Stimulated activated naive CD8-positive, alpha-beta T cell treated with anti-CD3 and anti-CD28 coated beads, Interleukin-15, amount 100 ng/mL, for 72 hours (primary cell): Measurements from ENCODE around the gene BCL2.
A peak's percentile ranks its signal among the peaks of the same experiment; 100 is the strongest.

Experiments
- ATAC-seq: fragments of 150-1000 bp; cut with Tn5 transposase; 2 replicates; pipeline ENCODE4 v1.10.0; 2021; ENCODE audit warnings: mild to moderate bottlenecking, moderate library complexity
- DNase-seq, 2 donors: peaks; one replicate each; pipeline ENCODE4 v3.0.0; 2021 to 2022
- H3K27ac Mint-ChIP-seq, 2 donors: one replicate each; pipeline ENCODE4 v1.8.0; 2022; ENCODE audit warnings: mild to moderate bottlenecking in 2 of 2, mixed read lengths in 2 of 2, moderate library complexity in 2 of 2
- H3K27me3 Mint-ChIP-seq: one replicate; pipeline ENCODE4 v1.8.0; 2022; ENCODE audit warnings: mixed read lengths
- H3K4me1 Mint-ChIP-seq: one replicate; pipeline ENCODE4 v1.8.0; 2022; ENCODE audit warnings: mild to moderate bottlenecking, mixed read lengths
- H3K4me3 Mint-ChIP-seq, 2 donors: one replicate each; pipeline ENCODE4 v1.8.0; 2022; ENCODE audit warnings: mild to moderate bottlenecking in 2 of 2, mixed read lengths in 2 of 2, moderate library complexity in 1 of 2
- H3K9me3 Mint-ChIP-seq, 2 donors: one replicate each; pipeline ENCODE4 v1.8.0; 2022; ENCODE audit warnings: mixed read lengths in 2 of 2

The BCL2 gene

DNA sequence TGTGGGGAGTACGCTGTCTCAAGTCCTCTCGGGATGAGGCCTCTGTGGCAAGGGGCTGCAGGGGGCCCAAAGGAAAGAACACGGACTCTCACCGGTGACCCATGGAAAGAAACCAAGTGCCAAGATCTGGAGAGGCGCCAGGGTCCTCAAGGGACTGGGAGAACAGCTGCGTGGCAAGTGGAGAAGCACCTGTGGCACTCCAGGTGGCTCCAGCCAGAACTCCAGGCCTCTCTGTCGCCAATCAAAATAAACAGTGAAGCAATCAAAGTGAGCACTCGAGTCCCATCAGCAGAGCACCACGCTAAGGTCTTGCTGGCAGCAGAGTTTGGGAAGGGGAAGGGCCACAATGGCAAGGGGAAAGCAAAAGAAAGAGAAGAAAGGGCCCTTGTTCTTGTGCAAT is 54.7 kb downstream of the BCL2 start:
- no peak for DNase-seq
- Mint-ChIP-seq H3K4me1 (peaks cover 88% of the 10 kb centered on the region), H3K4me3 (no peak overlapping the region), H3K27me3 (no peaks in the 10 kb centered on the region), H3K9me3 (no peaks in the 10 kb centered on the region), H3K27ac (no peak overlapping the region)
- no peak for ATAC-seq

DNA sequence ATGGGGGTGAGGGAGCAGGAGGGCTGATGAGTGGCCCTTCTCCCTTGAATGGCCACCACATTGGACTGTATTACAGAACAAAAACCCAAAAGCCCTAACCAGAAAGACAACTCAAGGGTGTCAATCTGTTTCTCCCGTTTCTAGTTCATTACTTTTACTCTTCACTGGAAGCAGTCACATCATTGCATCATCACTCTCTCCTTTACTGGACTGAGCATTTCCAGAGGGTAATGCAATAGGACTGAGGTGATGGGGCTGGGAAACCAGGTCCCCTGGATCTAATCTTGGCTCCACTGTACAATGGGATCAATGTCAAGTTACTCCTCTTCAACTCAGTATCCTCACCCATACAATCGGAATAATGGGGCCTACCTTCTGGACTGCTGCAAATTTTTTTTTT is 56.1 kb downstream of the BCL2 start:
- Mint-ChIP-seq H3K27ac (no peak overlapping the region), H3K4me3 (no peak overlapping the region), H3K4me1 (peaks cover 89% of the 10 kb centered on the region), H3K9me3 (no peaks in the 10 kb centered on the region), H3K27me3 (no peaks in the 10 kb centered on the region)
- DNase-seq, result no peak
- no peak for ATAC-seq

- ATAC-seq, result no peak
- Mint-ChIP-seq H3K9me3 (no peaks in the 10 kb centered on the region), H3K27ac (no peak overlapping the region), H3K4me1 (peaks cover 89% of the 10 kb centered on the region), H3K4me3 (no peak overlapping the region), H3K27me3 (no peaks in the 10 kb centered on the region)
- DNase-seq, result no peak
These were observed 56.9 kb downstream of the BCL2 start for GRCh38 chr18:63262369-63263335.

DNA sequence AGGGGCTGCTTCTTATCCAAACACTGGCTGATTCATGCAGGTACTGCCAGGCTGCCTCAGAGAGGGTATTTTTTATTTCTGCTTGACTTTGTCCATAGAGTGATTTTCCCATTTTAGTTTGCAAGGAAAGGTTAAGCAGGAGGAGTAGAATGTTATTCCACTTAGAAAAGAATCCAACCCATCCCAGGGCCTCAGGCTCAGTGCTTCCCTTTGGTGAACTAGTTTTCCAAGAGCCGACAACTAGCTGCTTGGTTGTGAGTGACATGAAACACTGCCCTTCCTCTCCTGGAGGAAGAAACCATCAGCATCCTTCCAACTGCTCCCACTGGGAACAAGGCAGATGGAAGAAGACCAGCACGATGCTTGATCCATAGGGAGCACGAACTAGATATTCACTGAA is 58.5 kb downstream of the BCL2 start:
- H3K9me3 Mint-ChIP-seq, result no peaks in the 10 kb centered on the region
- H3K27me3 Mint-ChIP-seq, result no peaks in the 10 kb centered on the region
- no peak overlapping the region for H3K4me3 Mint-ChIP-seq
- DNase-seq, result no peak
- H3K4me1 Mint-ChIP-seq, result peaks cover 88% of the 10 kb centered on the region
- no peak for ATAC-seq
- no peak overlapping the region for H3K27ac Mint-ChIP-seq

GRCh38 chr18:63260380-63260754 is 59.2 kb downstream of the BCL2 start:
- no peak overlapping the region for H3K4me3 Mint-ChIP-seq
- peaks cover 88% of the 10 kb centered on the region for H3K4me1 Mint-ChIP-seq
- DNase-seq (no peak), ATAC-seq (no peak)
- no peaks in the 10 kb centered on the region for H3K27me3 Mint-ChIP-seq
- peak overlapping the region in 1 of 2 donors; percentile 81 for H3K27ac Mint-ChIP-seq
- H3K9me3 Mint-ChIP-seq, result no peaks in the 10 kb centered on the region

GRCh38 chr18:63259567-63260379 is 59.8 kb downstream of the BCL2 start:
- Mint-ChIP-seq H3K4me3 (peak overlapping the region; percentile 14 to 54), H3K27me3 (no peaks in the 10 kb centered on the region), H3K9me3 (no peaks in the 10 kb centered on the region), H3K4me1 (peaks cover 88% of the 10 kb centered on the region), H3K27ac (peak overlapping the region in 1 of 2 donors; percentile 19)
- DNase-seq (no peak), ATAC-seq (no peak)

DNA sequence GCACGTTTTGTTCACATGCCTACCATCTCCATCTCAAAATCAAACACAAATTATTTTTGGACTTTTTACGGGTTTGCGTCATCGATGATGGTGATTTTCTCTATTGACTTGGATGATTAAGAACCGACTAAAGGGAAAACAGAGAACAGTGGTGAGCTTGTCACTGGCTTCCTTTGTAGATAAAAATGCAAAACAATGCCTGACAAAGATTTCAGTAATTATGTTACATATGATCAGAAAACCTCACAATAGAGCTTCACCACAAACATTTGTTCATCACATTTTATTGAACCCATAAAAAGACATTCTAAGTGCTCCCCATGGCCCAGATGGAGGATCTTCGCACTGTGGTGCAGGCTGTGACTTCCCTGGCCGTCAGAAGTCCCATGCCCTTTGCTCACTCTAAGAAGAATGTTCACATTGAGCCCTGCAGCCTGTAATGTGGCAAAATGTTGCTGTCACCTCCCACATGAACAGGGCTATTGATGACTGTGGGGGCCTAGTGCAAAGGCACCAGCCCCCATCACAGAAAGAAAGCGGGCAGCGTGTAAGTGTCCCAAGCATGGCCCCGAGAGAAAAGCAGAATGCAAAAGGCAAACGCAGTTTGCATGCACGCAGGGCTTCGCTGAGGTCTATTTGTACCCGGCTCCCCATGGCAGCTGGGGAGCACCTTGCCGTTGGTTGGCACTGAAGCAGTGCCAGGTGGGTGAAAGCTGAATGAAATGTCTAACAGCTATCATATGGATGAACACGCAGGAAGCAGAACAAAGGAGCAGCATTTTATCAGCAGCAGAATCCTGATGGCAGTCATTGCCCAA is 60.6 kb downstream of the BCL2 start:
- Mint-ChIP-seq H3K27me3 (no peaks in the 10 kb centered on the region), H3K4me1 (peaks cover 91% of the 10 kb centered on the region), H3K9me3 (no peaks in the 10 kb centered on the region), H3K27ac (peak overlapping the region in 1 of 2 donors; percentile 63), H3K4me3 (peak overlapping the region; percentile 27 to 54)
- peak; percentile 46 for ATAC-seq
- no peak for DNase-seq

GRCh38 chr18:63257453-63257852 is 62.1 kb downstream of the BCL2 start:
- no peak for ATAC-seq
- peaks cover 3 to 5% of the 10 kb centered on the region in 2 donors for H3K9me3 Mint-ChIP-seq
- peak overlapping the region in 1 of 2 donors; percentile 87 for H3K27ac Mint-ChIP-seq
- H3K4me3 Mint-ChIP-seq, result peak overlapping the region; percentile 15 to 42
- no peak for DNase-seq
- H3K4me1 Mint-ChIP-seq, result peaks cover 92% of the 10 kb centered on the region
- H3K27me3 Mint-ChIP-seq, result no peaks in the 10 kb centered on the region

DNA sequence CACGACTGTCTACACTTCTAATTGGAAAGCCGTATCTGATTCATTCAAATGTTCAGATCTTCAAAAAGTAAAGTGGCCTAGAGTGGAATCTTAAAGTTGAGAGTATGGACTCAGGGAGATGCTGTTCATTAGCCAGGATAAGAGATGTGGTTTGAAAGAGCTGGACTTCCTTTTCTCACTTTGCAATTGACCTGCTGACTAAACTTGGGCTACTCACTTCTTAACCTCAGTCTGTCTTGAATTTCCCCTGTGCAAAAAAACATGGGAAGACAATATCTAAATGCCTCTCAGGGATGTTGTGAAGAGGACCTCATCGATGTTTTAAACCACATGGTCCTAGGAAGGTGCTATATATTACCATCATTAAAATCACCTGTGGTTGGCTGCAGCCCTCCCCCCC is 64.1 kb downstream of the BCL2 start:
- ATAC-seq (peak; percentile 19), DNase-seq (no peak)
- peaks cover 5 to 8% of the 10 kb centered on the region in 2 donors for H3K9me3 Mint-ChIP-seq
- peaks cover 87% of the 10 kb centered on the region for H3K4me1 Mint-ChIP-seq
- H3K27ac Mint-ChIP-seq, result no peak overlapping the region
- H3K27me3 Mint-ChIP-seq, result no peaks in the 10 kb centered on the region
- H3K4me3 Mint-ChIP-seq, result peak overlapping the region in 1 of 2 donors; percentile 29

DNA sequence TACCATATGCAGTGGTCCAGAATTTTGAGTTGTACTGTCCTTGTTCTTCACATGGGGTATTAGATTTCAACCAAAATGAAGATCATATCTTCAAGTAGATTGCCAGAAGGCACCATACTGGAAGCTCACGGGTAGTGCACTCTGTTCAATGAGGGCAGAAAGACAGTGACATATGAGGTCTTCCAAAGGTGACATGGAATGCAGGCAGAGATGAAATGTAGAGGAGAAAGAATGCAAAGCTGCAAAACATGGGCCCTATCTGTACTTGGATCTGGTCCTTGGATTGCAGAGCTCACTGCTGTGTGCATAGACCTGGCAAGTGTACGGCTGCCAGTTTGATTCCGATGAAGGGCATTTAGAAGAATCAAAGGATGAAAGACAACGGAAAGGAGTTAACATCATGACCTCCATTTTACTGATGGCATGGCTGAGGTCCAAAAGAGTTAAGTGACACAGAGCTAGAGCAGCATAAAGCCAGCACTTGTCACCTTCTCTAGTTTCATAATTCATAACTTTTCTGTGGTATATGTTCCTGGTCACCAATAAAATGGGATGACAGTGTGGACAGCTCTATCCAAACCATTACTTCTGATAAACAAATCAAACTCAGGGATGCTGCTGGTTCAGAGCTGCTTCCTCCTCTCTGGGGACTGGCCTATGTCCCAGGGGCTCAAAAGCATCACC is 64.7 kb downstream of the BCL2 start:
- Mint-ChIP-seq H3K27ac (peak overlapping the region in 1 of 2 donors; percentile 2), H3K4me1 (peaks cover 87% of the 10 kb centered on the region), H3K27me3 (no peaks in the 10 kb centered on the region), H3K4me3 (peak overlapping the region in 1 of 2 donors; percentile 29), H3K9me3 (peaks cover 5 to 8% of the 10 kb centered on the region in 2 donors)
- ATAC-seq, result peak; percentile 50
- DNase-seq, result no peak

GRCh38 chr18:63253428-63254372 is 65.9 kb downstream of the BCL2 start:
- Mint-ChIP-seq H3K4me1 (peaks cover 86% of the 10 kb centered on the region), H3K4me3 (peak overlapping the region; percentile 21 to 54), H3K9me3 (peaks cover 5 to 8% of the 10 kb centered on the region in 2 donors), H3K27me3 (no peaks in the 10 kb centered on the region), H3K27ac (peak overlapping the region in 1 of 2 donors; percentile 89)
- no peak for DNase-seq
- peak; percentile 35 for ATAC-seq

DNA sequence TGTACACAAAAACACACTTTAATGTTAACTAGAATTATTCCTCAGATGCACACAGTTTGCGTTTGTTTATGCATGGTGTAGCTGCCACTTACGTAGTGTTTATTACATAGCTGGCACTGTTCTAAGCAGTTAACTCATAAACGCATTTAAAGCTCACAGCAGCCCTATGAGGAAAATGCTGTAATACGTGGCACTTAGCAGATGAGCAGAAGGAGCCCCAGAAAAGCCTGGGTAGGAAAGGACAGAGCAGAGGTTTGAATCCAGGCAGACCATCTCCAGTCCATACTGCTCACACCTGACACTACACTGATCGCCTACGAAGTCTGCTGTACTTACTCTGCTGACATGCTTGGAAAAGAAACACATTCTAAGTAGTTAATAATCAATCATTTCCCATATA is 66.6 kb downstream of the BCL2 start:
- peak; percentile 17 for ATAC-seq
- no peaks in the 10 kb centered on the region for H3K27me3 Mint-ChIP-seq
- H3K4me1 Mint-ChIP-seq, result peaks cover 79% of the 10 kb centered on the region
- H3K9me3 Mint-ChIP-seq, result peaks cover 5 to 8% of the 10 kb centered on the region in 2 donors
- DNase-seq, result no peak
- H3K27ac Mint-ChIP-seq, result no peak overlapping the region
- no peak overlapping the region for H3K4me3 Mint-ChIP-seq

GRCh38 chr18:63249771-63250170 is 69.8 kb downstream of the BCL2 start:
- Mint-ChIP-seq H3K9me3 (peaks cover 8 to 9% of the 10 kb centered on the region in 2 donors), H3K4me1 (peaks cover 77% of the 10 kb centered on the region), H3K27ac (peak overlapping the region in 1 of 2 donors; percentile 61), H3K27me3 (no peaks in the 10 kb centered on the region), H3K4me3 (peak overlapping the region; percentile 39 to 51)
- DNase-seq (peak in 1 of 2 donors; percentile 33), ATAC-seq (peak; percentile 85)

- Mint-ChIP-seq H3K4me1 (peaks cover 64% of the 10 kb centered on the region), H3K9me3 (peaks cover 7 to 9% of the 10 kb centered on the region in 2 donors), H3K27ac (no peak overlapping the region), H3K27me3 (no peaks in the 10 kb centered on the region), H3K4me3 (no peak overlapping the region)
- ATAC-seq (no peak), DNase-seq (no peak)
These were observed 71.6 kb downstream of the BCL2 start for GRCh38 chr18:63247926-63248325.
